Activated CD4-positive, alpha-beta T cell treated with anti-CD3 and anti-CD28 coated beads, Interleukin-2, amount 50 U/mL, for 24 hours (primary cell): Measurements from ENCODE around the gene HEATR5B.
"Not testable (repeated sequence)": the region's sequence is repeated elsewhere in the genome, so short reads cannot be mapped to it uniquely, and the experiment has no call there.

Experiments used
- DNase-seq, 2 donors: peaks; one replicate each; pipeline ENCODE4 v3.0.0-alpha.2; 2020; ENCODE audit warnings: low read depth in 1 of 2, low spot score in 1 of 2

HEATR5B gene

DNA sequence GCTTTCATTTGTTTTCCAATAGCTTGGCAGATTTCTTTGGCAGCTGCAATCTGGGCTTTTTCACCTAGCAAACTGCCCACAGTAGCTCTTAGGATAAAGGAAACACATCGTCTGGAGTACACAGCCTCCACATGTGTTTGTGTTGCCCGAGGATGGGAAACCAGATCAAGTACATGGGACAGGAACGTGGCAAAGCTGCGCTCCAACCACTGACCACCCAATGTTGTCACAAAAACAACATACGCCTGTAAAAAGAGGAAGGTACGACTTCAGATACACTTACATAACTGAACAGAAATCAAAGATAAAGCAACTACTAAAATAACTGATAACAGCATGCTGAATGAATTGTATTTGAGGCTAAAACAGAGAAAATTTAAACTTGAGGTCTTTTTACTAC lies 15.5 kb downstream of the HEATR5B start:
- no peak for DNase-seq

DNA sequence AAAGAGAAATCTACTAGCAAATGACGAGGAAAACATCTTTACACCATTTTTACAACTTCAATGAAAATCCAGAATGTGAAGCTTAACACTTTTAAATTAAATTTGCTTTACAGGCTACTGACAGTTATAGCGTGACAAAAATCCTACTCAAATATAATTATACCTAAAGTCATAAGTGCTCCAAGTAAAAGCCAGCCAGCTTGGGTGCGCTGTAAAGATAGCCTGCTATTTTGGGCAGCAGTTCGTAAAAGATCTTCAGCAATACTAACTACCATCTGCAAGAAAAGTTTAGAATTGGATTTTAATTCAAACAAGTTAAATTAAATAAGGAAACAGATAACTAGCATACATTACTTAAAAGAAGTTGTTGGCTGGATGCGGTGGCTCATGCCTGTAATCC lies 22.4 kb downstream of the HEATR5B start:
- no peak for DNase-seq

DNA sequence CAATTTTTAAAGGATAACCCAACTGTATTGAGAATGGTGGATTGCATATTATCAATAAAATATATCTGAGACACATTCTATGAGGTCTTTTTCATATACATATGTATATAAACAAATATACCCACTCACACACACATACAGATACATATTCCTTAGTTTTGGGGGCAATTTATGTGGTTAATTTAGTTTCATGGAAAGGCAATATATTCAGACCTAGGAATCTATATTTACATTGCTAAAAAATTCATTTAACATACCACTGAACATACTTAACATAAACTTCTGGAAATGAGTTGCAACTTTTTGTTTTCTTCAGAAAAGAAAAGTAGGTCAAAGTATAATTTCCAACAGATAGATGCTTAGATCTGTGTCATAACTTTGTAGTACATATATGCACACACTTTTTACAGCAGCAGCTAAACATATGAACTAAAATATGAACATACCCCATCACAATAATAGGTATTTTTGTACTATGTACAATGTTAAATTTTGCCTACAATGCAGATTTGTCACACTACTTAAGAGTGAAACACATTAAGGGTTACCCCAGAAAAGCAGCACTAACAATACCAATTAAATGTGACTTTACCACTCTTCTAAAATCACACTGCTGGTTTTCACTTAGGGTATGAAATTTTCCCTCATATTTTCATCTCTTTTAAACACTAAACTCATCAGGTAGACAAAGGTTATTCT lies 23.0 kb downstream of the HEATR5B start:
- no peak for DNase-seq

DNA sequence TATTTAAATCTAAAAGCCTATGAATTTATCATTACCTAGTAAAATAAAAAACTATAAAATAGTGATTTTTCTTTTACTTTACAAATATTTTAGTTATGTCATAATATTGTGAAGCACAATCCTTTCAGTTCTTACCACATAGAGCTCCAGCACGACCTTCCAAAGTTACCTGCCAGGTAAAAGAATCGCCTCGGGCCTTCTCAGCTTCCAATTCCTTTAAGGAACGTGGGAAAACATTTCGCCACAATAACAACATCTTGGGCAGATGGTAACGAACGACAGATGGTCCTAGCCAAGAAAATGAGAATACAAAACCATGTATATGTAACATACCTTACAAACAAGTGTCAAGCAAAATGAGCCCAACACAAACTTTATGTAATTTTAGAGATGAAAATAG lies 23.7 kb downstream of the HEATR5B start:
- DNase-seq = no peak

DNA sequence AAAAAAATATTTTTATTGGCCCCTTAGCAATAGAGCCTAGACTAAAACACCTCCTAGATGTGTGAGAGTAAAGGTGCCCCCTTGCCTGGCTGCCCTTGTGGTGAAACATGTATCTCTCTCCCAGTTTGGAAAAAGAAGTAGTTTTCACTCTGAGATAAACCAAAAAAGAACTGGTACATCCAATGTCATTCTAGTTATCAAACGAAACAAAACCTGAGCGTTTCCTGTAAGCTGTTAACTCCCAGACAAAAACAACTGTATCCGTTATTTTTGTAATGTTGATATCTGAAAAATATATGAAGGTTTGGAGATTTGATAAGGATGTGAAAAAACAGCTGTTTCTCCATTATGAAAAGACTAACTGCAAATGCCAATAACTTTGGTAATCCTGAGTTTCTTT lies 24.3 kb downstream of the HEATR5B start:
- DNase-seq = no peak

DNA sequence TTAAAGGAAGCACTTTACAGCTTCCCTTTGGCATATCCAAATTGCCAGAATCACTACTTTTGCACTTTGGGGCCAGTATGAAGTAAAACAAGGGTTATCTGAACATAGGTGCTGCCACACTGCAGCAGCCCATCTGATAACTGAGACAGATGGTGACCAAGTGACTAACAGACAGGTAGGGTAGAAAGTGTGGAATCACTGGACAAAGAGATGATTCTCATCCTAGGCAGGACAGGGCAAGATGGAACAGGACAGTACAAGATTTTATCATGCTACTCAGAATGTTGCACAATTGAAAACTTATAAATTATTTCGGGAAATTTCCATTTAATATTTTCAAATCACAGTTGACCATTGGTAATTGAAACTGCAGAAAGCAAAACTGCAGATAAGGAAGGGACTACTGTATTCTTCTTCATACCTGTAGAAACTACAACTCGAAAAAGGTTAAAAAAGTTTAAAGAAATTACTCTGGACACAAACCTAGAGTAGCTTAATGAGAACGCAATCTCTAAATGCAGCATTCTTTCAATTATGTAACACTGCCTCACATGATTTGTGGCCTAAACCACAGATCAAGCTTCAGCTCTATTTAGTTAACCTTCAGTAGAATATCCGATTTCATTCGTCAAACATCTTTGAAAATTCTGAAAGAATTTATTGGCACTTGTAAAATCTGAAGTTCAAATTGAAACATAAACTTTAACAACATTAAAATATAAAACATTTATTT lies 31.4 kb downstream of the HEATR5B start:
- no peak for DNase-seq

DNA sequence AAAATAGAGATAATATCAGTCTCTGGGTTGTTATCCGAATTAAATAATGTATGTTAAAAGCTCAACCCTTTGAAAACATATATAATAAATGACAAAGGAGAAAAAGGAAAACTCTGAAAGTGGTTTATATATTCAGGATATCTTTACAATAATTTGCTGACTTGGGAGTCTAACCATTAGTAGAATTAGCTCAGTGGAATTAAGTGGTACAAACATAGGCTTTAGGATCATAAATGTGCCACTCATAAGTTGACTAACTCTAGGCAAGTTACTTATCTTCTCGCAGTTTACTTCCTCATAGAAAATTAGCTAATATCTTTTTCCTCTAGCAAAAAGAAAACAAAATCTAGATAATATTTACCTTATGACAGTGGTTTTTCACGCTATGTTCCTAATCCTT lies 44.6 kb downstream of the HEATR5B start:
- DNase-seq = no peak

DNA sequence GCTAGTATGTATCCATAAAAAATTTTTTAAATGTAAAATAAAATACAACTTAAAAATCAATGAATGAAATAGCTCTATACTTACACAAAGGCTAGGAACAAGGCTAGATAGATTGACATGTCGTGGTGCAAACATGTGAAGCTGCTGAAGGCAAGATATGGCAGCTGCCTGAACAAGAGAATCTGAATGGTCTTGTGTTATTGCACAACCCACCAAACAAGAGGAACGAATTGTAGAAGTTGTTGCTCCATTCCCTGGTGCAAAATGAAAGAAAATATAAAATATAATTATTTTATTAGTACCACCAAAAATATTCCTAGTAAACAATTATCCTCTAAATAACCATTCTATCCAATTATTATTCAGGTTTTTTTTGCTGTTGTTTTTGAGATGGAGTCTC lies 46.4 kb downstream of the HEATR5B start:
- DNase-seq = no peak

DNA sequence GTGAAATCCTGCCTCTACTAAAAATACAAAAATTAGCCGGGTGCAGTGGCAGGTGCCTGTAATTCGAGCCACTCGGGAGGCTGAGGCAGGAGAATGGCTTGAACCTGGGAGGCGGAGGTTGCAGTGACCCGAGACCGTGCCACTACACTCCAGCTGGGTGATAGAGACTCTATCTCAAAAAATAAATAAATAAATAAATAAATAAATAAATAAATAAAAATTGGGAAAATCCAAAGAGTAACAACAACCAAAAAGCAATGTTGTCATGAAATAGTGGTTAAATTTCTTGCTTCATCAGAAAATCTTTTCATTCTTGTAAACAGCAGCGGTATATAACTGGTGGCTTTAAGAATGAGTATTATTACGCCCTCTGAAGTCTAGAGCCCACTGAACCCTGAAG lies 54.4 kb downstream of the HEATR5B start:
- DNase-seq = no peak

DNA sequence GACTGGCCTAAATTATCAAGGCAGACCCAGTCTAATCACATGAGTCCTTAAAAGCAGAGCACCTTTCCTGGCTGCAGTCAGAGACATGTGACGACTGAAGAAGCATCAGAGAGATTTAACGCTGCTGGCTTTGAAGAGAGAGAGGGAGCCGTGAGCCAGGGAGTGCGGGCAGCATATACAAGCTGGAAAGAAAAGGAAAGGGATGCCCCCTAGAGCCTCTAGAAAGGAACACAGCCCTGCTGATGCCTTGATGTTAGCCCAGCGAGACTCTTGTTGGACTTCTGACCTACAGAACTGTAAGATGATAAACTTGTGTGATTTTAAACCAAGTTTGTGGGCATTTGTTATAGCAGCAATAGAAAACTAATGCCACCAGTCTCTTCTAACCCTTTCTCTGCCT lies 58.1 kb downstream of the HEATR5B start:
- no peak for DNase-seq

DNA sequence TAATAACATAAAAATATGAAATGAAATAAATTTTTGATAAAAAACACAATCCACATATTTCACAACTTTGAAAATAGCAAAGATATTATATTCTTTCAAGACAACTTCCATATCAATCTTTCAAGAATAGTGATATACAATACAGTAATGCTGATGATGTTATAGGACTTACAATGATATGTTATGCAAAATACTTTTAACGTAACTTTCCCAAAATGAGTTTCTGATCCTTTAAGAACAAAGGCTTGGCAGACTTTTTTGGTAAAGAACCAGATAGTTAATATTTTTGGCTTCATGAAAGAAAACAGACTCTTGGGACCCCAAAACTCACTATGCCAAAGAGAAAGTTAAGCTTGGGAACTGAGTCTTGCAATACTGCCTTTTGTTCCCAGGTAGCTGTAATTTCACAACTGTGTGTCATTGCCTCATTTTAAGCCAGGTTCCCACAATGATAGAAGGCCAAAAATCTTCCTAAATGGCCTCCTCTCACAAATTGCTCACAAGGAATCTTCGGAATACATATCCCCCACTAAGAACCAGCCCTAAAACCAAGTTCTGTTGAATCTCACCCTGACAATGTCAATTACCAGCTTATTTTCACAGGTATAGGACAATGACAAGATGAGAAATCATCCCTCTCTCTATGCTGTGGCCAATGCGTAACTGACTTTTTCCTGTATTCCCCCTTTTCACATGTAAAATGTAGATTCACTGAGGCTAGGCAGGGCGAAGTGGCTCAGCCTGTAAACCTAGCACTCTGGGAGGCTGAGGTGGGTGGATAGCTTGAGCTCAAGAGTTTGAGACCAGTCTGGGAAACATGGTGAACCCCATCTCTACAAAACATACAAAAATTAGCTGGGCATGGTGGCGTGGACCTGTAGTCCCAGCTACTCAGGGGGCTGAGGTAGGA lies 63.0 kb downstream of the HEATR5B start:
- DNase-seq = no peak

DNA sequence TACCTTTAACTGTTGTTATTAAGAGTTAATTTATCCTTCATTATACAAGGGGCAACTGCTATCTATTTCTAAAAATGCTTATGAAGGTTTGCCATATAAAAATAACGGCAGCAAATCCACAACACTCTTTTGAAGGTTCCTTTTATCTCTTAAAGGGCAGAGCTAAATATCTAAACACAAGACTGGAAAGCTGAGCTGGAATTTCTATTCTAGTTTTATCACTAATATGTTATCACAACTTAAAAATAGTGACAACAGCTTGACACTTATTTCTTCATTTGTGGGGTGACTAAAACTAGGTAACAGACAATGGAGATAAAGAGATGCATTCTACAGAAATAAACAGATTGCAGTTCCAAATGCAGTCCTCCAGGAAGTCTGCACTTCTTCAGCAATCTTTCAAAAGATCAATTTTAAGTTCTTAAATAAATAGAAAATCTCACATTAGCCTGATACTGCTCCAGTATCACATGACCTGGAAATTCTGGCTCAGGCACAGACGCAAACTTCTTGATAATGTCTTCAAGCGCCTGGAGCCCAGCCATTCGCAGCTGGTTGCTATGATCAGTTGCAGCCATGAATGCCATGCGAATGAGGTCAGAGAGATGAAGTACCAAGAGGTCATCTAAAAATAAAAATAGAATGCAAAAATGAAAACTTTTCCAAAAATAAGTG lies 63.8 kb downstream of the HEATR5B start:
- no peak for DNase-seq

DNA sequence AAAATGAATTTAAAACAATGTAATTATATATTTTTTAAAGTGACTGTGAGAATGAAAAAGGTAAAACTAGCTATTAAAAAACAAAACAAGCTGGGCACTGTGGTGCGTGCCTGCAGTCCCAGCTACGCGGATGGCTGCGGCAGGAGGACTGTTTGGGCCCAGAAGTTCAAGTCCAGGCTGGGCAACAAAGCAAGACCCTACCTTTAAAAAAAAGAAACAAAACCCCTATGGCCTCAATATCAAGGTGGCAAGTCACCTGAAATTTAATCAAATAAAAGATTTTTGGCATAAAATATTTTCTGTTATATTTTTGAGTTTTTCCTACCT lies 70.9 kb downstream of the HEATR5B start:
- DNase-seq = no peak

DNA sequence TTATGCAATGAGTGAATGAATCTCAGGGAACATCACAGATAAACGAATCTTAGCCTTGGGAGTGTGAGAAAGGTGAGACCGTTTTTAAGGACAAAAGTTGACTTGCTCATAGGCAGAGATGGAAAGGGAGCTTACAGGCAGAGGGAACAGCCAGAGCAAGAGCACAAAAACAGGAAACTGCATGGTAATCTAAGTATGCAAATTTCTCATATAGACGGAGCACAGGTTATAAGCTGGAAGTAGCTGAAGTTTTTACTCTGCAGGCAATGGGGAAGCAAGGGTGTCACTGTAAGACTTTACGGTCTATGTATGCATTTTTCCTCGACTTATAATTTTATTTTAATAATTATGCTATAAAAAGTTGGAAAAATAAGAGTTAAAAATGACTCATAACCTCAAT lies 73.0 kb downstream of the HEATR5B start:
- no peak for DNase-seq

DNA sequence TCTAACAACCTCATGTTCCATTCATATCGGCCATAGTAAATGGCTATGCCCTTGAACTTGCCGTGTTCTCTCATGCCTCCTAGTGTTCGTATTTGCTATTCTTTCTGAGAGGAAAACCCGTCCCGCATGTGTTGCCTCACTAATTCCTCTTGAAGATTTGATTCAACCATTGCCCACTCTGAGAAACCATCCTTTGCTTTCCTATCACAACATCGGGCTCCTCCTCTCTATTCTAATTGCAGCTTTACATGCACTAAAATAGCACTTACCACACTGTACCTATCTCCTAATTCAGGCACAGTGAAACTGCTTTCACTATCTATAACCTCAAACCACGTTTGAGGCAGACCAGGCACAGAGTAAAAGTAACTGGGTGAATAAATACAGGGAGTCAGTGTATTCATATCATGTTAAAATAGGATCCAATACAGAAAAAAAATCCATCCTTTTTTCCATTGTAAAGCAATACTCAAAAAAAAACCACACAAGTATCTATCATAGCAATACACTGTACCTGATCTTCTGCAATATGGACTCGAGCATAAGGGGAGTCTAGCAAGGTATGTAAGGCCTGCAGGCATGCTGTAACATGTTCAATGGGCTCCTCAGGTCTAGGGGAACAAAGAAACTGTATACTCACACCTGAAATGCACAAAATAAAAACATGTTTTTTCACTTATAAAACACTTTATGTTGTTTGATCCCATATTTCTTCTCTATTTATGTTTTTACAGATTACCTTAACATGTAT lies 78.9 kb downstream of the HEATR5B start:
- DNase-seq = no peak

DNA sequence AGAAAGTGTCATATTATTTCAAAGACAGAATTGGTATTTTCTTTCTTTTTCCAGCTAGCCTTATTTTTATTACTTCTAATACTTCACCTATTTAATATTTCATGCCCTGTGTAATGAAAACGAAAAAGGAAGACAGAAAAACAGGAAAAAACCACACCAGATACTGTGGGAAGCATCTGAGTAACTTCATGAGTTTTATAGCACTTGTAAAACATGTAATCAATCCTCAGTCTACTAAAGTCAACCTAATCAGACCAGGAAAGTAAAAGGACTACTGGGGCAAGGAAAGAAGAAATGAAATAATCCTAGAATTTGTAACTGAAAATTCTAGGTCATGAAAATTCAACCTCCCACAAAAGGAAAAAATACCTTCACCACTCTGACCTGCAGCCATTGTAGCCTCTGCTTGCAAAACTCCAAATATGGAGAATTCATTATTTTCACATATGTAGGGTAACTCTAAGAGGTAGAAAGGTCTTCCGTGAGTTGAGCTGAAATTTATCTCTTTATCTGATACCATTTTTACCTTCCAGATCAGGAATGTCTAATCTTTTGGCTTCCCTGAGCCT lies 83.1 kb downstream of the HEATR5B start:
- no peak for DNase-seq

DNA sequence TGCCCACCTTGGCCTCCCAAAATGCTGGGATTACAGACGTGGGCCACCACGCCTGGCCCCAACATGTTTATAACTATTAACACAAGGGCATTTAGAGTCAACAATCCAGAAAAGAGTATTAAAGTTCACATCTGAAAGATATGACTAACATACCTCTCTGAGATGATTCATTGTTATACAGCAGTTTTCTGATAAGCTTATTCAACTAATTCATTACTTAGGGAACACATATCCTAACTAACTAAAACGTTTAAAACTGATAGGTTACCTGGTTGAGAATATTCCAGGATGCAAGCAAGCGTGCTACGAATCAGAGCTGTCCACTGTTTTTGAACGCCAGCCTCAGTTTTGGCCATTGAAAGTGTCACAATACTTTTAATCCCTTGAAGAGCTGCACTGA lies 83.9 kb downstream of the HEATR5B start:
- DNase-seq = no peak

DNA sequence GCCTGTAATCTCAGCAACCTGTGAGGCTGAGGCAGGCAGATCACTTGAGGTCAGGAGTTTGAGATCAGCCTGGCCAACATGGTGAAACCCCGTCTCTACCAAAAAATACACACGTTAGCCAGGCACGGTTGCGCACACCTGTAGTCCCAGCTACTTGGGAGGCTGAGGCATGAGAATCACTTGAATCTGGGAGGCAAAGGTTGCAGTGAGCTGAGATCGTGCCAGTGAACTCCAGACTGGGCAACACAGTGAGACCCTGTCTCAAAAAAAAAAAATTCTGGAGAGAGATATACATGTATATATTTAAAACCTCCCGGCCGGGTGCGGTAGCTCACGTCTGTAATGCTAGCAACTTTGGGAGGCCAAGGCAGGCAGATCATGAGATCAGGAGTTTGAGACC lies 84.8 kb downstream of the HEATR5B start:
- DNase-seq = not testable (repeated sequence)

DNA sequence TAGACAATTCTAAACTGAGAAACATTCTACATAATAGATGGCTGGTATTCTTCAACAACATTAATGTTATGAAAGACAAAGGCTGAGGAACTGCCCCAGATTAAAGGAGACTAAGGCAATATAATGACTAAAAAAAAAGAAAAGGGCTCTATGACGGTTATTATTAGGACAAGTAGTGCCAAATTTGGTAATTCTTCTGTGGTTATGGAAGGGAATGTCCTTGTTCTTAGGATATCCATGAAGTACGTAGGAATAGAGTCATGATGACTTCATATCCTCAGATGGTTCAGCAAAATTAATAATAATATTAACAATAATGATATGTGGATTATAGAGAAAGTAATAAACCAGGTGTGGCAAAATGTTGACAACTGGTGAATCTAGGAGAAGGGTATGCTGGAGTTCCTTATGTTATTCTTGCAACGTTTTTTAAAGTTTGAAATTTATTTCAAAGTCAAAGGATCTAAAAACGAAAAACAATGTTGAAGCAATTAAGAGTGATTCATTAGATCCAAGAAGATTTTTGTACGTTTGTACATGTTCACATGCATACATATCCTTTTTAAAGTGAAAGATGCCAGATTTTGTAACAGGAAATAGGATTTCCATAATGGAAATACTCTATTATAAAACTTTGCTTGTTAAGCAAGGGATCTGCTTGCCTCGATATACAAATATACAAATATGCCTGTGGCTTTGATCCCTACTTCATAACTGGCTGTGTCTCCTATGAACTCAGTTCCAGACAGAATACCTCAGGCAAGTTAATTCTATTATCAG lies 90.1 kb downstream of the HEATR5B start:
- DNase-seq = no peak

DNA sequence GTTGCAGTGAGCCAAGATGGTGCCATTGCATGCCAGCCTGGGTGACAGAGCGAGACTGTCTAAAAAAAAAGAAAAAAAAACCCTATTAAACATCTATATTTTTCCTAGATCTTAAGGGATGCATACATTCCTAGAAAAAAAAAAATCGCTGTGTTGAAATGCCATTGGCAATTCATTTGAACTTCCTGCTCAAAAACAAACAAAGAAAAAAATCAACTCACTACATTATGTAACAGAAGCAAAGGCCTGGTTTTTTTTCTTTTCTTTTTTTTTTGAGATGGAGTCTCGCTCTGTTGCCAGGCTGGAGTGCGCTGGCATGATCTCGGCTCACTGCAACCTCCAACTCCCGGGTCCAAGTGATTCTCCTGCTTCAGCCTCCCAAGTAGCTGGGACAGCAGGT lies 96.2 kb downstream of the HEATR5B start:
- no peak for DNase-seq
